Measurements from ENCODE around the gene KCNQ1OT1. TPM values are rescaled to one million over a fixed set of nuclear protein-coding genes. Genes with fewer than 3 reads are reported as not detected.

Gene KCNQ1OT1
- total and polyA plus RNA-seq, 4 donors: 0.05 to 4.9 (median 0.61) TPM

DNA sequence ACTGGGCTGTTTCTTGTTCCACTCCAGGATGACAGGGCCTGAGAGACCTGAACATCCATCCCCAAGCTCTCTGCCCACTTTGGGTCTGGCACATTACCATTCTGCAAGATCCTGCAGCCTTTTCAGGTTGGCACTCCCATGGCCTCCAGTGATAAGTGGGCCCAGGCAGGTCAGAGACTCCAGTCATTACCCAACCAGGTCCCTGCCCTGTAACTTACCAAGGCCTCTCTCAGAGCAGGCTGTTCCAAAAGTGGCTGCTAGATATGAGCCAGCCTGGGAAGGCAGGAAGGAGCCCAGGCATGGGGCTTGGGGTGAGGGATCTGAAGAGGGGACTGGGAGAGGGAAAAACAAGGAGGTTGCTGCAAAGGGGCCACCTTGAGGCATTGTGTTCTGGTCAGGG, 35.9 kb downstream of the KCNQ1OT1 start:
- peaks cover 0 to 3% (median 0%) of the 10 kb centered on the region in 4 donors for H3K36me3 ChIP-seq (ENCODE audit: control insufficient read depth in 4 of 4, insufficient read depth in 3 of 4, low read depth in 1 of 4, low read length in 3 of 4)
- H3K27me3 ChIP-seq (ENCODE audit: control insufficient read depth in 4 of 4, insufficient read depth in 4 of 4, low read length in 3 of 4): no peaks in the 10 kb centered on the region
- TF ChIP-seq GABPA (IDR thresholded peaks at IDR 0.05 in 1 of 2, conservative IDR thresholded peaks at IDR 0.05 in 1 of 2) (no peak), RAD21 (IDR thresholded peaks at IDR 0.05) (no peak), TAF1 (conservative IDR thresholded peaks at IDR 0.05) (no peak), HNF4G (IDR thresholded peaks at IDR 0.05) (no peak), SP1 (IDR thresholded peaks at IDR 0.05) (no peak), NR2F2 (IDR thresholded peaks at IDR 0.05) (no peak), FOXA1 (IDR thresholded peaks at IDR 0.05) (no peak)
- TF ChIP-seq, protein P1, sequence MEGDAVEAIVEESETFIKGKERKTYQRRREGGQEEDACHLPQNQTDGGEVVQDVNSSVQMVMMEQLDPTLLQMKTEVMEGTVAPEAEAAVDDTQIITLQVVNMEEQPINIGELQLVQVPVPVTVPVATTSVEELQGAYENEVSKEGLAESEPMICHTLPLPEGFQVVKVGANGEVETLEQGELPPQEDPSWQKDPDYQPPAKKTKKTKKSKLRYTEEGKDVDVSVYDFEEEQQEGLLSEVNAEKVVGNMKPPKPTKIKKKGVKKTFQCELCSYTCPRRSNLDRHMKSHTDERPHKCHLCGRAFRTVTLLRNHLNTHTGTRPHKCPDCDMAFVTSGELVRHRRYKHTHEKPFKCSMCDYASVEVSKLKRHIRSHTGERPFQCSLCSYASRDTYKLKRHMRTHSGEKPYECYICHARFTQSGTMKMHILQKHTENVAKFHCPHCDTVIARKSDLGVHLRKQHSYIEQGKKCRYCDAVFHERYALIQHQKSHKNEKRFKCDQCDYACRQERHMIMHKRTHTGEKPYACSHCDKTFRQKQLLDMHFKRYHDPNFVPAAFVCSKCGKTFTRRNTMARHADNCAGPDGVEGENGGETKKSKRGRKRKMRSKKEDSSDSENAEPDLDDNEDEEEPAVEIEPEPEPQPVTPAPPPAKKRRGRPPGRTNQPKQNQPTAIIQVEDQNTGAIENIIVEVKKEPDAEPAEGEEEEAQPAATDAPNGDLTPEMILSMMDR (IDR thresholded peaks at IDR 0.05; ENCODE audit: low read depth, low read length, missing input control): no peak
- TF ChIP-seq, protein P2, sequence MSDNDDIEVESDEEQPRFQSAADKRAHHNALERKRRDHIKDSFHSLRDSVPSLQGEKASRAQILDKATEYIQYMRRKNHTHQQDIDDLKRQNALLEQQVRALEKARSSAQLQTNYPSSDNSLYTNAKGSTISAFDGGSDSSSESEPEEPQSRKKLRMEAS (IDR thresholded peaks at IDR 0.05): no peak
- TF ChIP-seq, protein P3, sequence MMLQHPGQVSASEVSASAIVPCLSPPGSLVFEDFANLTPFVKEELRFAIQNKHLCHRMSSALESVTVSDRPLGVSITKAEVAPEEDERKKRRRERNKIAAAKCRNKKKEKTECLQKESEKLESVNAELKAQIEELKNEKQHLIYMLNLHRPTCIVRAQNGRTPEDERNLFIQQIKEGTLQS (IDR thresholded peaks at IDR 0.05): no peak
- TF ChIP-seq, protein P4, sequence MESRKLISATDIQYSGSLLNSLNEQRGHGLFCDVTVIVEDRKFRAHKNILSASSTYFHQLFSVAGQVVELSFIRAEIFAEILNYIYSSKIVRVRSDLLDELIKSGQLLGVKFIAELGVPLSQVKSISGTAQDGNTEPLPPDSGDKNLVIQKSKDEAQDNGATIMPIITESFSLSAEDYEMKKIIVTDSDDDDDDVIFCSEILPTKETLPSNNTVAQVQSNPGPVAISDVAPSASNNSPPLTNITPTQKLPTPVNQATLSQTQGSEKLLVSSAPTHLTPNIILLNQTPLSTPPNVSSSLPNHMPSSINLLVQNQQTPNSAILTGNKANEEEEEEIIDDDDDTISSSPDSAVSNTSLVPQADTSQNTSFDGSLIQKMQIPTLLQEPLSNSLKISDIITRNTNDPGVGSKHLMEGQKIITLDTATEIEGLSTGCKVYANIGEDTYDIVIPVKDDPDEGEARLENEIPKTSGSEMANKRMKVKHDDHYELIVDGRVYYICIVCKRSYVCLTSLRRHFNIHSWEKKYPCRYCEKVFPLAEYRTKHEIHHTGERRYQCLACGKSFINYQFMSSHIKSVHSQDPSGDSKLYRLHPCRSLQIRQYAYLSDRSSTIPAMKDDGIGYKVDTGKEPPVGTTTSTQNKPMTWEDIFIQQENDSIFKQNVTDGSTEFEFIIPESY (IDR thresholded peaks at IDR 0.05): no peak
- DNase-seq (ENCODE audit: low spot score): no peak
- peaks cover 0 to under 1% (median 0%) of the 10 kb centered on the region in 4 donors for H3K4me1 ChIP-seq (ENCODE audit: control insufficient read depth in 4 of 4, insufficient read depth in 4 of 4, low read length in 3 of 4)
- H3K27ac ChIP-seq (ENCODE audit: low read depth in 1 of 2, low read length in 2 of 2): no peak overlapping the region
- no peak overlapping the region for H3K9ac ChIP-seq (ENCODE audit: low read depth in 1 of 2, low read length in 2 of 2)
- peaks cover 2 to 9% (median 7%) of the 10 kb centered on the region in 4 donors for H3K9me3 ChIP-seq (ENCODE audit: control insufficient read depth in 4 of 4, low read length in 3 of 4)
- H3K4me3 ChIP-seq (ENCODE audit: low read depth in 1 of 3, low read length in 3 of 3): no peak overlapping the region

DNA sequence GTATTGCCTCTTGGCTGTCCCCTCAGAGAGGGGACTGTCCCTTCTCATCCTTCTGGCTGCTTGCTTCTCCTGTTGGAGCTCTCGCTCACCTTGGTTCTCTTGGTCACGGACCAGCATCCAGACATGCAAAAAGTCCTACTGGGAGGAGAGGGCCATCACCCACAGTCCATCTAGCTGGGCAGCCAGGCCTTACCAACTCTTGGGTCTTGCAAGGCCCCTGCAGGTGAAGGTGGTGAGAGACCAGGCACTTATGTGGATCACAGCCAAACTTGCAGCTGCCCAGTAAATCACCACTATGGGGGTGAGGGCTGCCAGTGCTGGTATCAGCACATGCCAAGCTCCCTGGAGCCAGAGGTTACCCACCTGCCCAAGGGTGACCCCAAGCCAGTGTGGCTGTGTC, 36.3 kb downstream of the KCNQ1OT1 start:
- Histone ChIP-seq H3K9me3 (ENCODE audit: control insufficient read depth in 4 of 4, low read length in 3 of 4) (peaks cover 2 to 12% (median 7%) of the 10 kb centered on the region in 4 donors), H3K4me3 (ENCODE audit: low read depth in 1 of 3, low read length in 3 of 3) (peak overlapping the region in 1 of 3 donors; percentile 45), H3K36me3 (ENCODE audit: control insufficient read depth in 4 of 4, insufficient read depth in 3 of 4, low read depth in 1 of 4, low read length in 3 of 4) (peaks cover 0 to 3% (median 0%) of the 10 kb centered on the region in 4 donors), H3K27me3 (ENCODE audit: control insufficient read depth in 4 of 4, insufficient read depth in 4 of 4, low read length in 3 of 4) (no peaks in the 10 kb centered on the region), H3K27ac (ENCODE audit: low read depth in 1 of 2, low read length in 2 of 2) (no peak overlapping the region), H3K9ac (ENCODE audit: low read depth in 1 of 2, low read length in 2 of 2) (no peak overlapping the region), H3K4me1 (ENCODE audit: control insufficient read depth in 4 of 4, insufficient read depth in 4 of 4, low read length in 3 of 4) (no peaks in the 10 kb centered on the region)
- TF ChIP-seq, protein P1 (IDR thresholded peaks at IDR 0.05; ENCODE audit: low read depth, low read length, missing input control): no peak
- TF ChIP-seq HNF4A (conservative IDR thresholded peaks at IDR 0.05) (no peak), SP1 (IDR thresholded peaks at IDR 0.05) (no peak)
- 96% methylated on average over 2 of the region's 2 CpGs for WGBS
- DNase-seq (ENCODE audit: low spot score): no peak
